Kidney glomerular epithelial cell (primary cell): ENCODE data around the gene PLSCR1.
"Not testable (repeated sequence)": the region's sequence is repeated elsewhere in the genome, so short reads cannot be mapped to it uniquely, and the experiment has no call there.

Experiments
- DNase-seq: peaks from one replicate; lab custom pipeline; 2025; lab: John Stamatoyannopoulos, UW

The PLSCR1 gene

GRCh38 chr3:146550070-146550615 lies 5.7 kb upstream of the PLSCR1 start:
- DNase-seq = no peak

- DNase-seq = no peak
These were observed 2.9 kb upstream of the PLSCR1 start for GRCh38 chr3:146547235-146547835.

GRCh38 chr3:146546366-146546965 lies 2.1 kb upstream of the PLSCR1 start:
- DNase-seq = no peak

GRCh38 chr3:146544929-146545528 lies 622 bp upstream of the PLSCR1 start:
- no peak for DNase-seq

- DNase-seq = peak; percentile 51
These were observed 876 bp downstream of the PLSCR1 start for GRCh38 chr3:146543461-146544001.

- no peak for DNase-seq
These were observed 1.4 kb downstream of the PLSCR1 start for GRCh38 chr3:146542978-146543377.

- DNase-seq = no peak
These were observed 2.2 kb downstream of the PLSCR1 start for GRCh38 chr3:146542179-146542578.

- DNase-seq = no peak
These were observed 3.4 kb downstream of the PLSCR1 start for GRCh38 chr3:146540978-146541377.

- no peak for DNase-seq
These were observed 4.2 kb downstream of the PLSCR1 start for GRCh38 chr3:146540236-146540635.

- no peak for DNase-seq
These were observed 5.1 kb downstream of the PLSCR1 start for GRCh38 chr3:146539315-146539714.

- DNase-seq = no peak
These were observed 6.8 kb downstream of the PLSCR1 start for GRCh38 chr3:146537603-146538002.

GRCh38 chr3:146536681-146537080 lies 7.7 kb downstream of the PLSCR1 start:
- DNase-seq = peak; percentile 55

- no peak for DNase-seq
These were observed 12.0 kb downstream of the PLSCR1 start for GRCh38 chr3:146532406-146532805.

GRCh38 chr3:146530609-146531008 lies 13.8 kb downstream of the PLSCR1 start:
- DNase-seq = no peak

GRCh38 chr3:146529021-146529420 lies 15.4 kb downstream of the PLSCR1 start:
- no peak for DNase-seq

- DNase-seq = no peak
These were observed 19.4 kb downstream of the PLSCR1 start for GRCh38 chr3:146524961-146525360.

- DNase-seq = no peak
These were observed 20.9 kb downstream of the PLSCR1 start for GRCh38 chr3:146523531-146523930.

- DNase-seq = not testable (repeated sequence)
These were observed 21.9 kb downstream of the PLSCR1 start for GRCh38 chr3:146522174-146523158.

GRCh38 chr3:146521394-146521793 lies 23.0 kb downstream of the PLSCR1 start:
- DNase-seq = no peak

GRCh38 chr3:146519810-146520209 lies 24.6 kb downstream of the PLSCR1 start:
- DNase-seq = no peak

- no peak for DNase-seq
These were observed 26.5 kb downstream of the PLSCR1 start for GRCh38 chr3:146517684-146518435.
